HG02759 (cell line): ENCODE results near the gene ARHGAP26.

ENCODE experiments used
- ATAC-seq: cut with Tn5 transposase; IDR thresholded peaks from one replicate; pipeline ENCODE4 v1.9.1; 2021; ENCODE audit warnings: mild to moderate bottlenecking, moderate library complexity; ENCODE audit not compliant: unreplicated experiment

Gene ARHGAP26

GRCh38 chr5:143168921-143169810 lies 399.0 kb downstream of the ARHGAP26 start:
- no peak for ATAC-seq

GRCh38 chr5:143170104-143170503 lies 399.9 kb downstream of the ARHGAP26 start:
- no peak for ATAC-seq

- ATAC-seq, result no peak
Measured at GRCh38 chr5:143170977-143171376, 400.8 kb downstream of the ARHGAP26 start.

- ATAC-seq, result no peak
Measured at GRCh38 chr5:143172739-143173138, 402.6 kb downstream of the ARHGAP26 start.

GRCh38 chr5:143173139-143173889 lies 403.1 kb downstream of the ARHGAP26 start:
- ATAC-seq, result no peak

- peak; percentile 97 for ATAC-seq
Measured at GRCh38 chr5:143174714-143175398, 404.7 kb downstream of the ARHGAP26 start.

- ATAC-seq, result no peak
Measured at GRCh38 chr5:143176048-143176447, 405.9 kb downstream of the ARHGAP26 start.

- ATAC-seq, result no peak
Measured at GRCh38 chr5:143177263-143177983, 407.2 kb downstream of the ARHGAP26 start.

- ATAC-seq, result no peak
Measured at GRCh38 chr5:143179126-143179740, 409.1 kb downstream of the ARHGAP26 start.

- ATAC-seq, result no peak
Measured at GRCh38 chr5:143180751-143181150, 410.6 kb downstream of the ARHGAP26 start.

- no peak for ATAC-seq
Measured at GRCh38 chr5:143181173-143181572, 411.0 kb downstream of the ARHGAP26 start.

GRCh38 chr5:143182106-143182505 lies 411.9 kb downstream of the ARHGAP26 start:
- no peak for ATAC-seq

GRCh38 chr5:143182901-143183820 lies 413.0 kb downstream of the ARHGAP26 start:
- ATAC-seq, result peak; percentile 81

- ATAC-seq, result no peak
Measured at GRCh38 chr5:143183989-143184388, 413.8 kb downstream of the ARHGAP26 start.

- ATAC-seq, result no peak
Measured at GRCh38 chr5:143186623-143187022, 416.4 kb downstream of the ARHGAP26 start.

- no peak for ATAC-seq
Measured at GRCh38 chr5:143187495-143187894, 417.3 kb downstream of the ARHGAP26 start.

GRCh38 chr5:143188083-143188482 lies 417.9 kb downstream of the ARHGAP26 start:
- no peak for ATAC-seq

GRCh38 chr5:143188692-143189091 lies 418.5 kb downstream of the ARHGAP26 start:
- no peak for ATAC-seq

- no peak for ATAC-seq
Measured at GRCh38 chr5:143190260-143190810, 420.2 kb downstream of the ARHGAP26 start.
